RKO (cell line): ENCODE measurements around the gene HNRNPDL.
"Not testable (repeated sequence)": the region's sequence is repeated elsewhere in the genome, so short reads cannot be mapped to it uniquely, and the experiment has no call there.

Source experiments
- DNase-seq: peaks from one replicate; pipeline ENCODE4 v3.0.0-alpha.2; 2016; ENCODE audit warnings: low spot score

The HNRNPDL gene

DNA sequence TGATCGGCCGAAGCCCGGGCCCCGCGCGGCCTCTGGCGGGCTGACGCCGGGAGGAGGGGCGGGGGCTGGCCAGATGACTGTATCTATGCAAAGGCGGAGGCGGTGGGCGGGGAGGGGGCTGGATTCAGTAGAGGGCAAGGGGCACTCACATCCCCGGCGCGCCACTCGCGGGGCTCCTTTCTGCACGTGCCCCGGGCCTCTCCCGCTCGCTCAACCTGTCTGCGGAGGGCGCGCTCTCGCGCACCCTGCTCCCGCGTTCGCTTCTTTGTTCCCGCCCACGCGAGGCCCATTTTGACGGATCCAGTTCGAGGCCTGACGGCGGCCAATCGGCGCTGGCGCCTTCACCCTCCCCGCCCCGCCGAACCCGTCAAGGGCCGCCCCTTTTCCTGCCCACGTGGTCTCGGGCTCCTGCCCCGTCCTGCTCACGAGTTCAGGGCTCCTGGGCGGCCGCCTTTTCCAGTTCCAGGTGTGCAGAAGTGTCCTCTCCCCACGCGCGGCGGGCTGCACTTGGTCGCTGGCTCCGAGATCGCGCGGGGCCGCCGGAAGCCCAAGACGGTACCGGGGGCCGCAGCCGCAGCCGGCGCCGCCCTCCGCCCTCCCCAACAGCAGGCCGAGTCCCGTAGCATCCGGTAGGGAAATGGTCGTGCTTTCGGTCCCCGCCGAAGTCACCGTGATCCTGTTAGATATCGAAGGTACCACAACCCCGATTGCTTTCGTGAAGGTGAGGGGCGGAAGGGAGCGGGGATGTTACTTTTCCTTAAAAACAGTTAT lies at the start of gene HNRNPDL, which contains the start of gene ENOPH1:
HNRNPDL (minus strand) TSS at position 270 of the 771 bp plus-strand sequence. CDS start 772 bp downstream, outside the sequence.
ENOPH1 (plus strand) TSS at position 398 of the 771 bp plus-strand sequence; CDS start at position 638, 240 bp downstream.
- DNase-seq = peak; percentile 97

GRCh38 chr4:82479562-82479961 lies 49.3 kb upstream of the HNRNPDL start:
- DNase-seq = no peak

- DNase-seq = not testable (repeated sequence)
Observed at GRCh38 chr4:82477469-82477868, 47.2 kb upstream of the HNRNPDL start.

DNA sequence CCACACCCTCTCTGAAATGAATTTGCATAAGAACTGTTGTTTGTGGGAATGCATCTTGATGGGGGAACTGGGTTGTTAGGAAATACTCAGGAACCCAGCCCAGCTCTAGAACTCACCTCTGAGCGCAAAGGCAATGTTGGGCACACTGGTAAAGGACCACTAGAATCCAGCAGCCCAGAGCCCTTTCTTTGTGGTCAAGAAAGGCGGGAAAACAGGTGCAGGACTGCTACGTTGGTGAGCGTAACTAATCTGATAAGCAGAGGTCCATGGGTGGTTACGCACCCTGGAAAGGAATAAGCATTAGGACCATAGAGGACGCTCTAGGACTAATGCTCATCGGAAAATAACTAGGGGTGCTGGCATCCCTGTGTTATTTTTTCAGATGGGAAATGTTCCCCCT lies 45.7 kb upstream of the HNRNPDL start:
- DNase-seq = not testable (repeated sequence)

GRCh38 chr4:82473621-82474164 lies 43.4 kb upstream of the HNRNPDL start:
- no peak for DNase-seq

GRCh38 chr4:82473080-82473479 lies 42.8 kb upstream of the HNRNPDL start:
- DNase-seq = not testable (repeated sequence)

DNA sequence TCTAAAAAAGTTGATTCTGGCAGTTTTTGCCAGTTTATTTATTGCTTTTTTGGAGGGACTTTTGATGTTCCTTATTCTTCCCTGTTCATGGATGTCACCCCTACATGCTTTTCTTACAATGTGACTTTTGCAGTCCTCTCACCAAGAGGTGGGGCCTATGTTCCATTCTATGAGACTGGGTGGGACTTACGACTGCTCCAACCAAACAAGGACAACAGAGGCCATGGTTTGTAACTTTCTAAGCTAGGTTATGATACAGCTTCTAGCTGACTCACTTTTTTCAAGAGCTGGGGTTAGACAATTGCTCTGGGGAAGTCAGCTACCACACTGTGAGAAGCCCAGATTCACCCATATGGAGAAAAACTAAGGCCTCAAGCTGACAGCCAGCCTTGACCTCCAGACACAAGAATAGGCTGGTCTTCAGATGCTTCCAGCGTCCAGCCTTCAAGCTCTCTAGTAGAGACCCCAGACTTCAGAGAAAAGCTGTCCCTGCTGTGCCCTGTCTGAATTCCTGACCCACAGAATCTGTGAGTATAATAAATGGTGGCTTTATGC lies 39.6 kb upstream of the HNRNPDL start:
- peak; percentile 41 for DNase-seq

DNA sequence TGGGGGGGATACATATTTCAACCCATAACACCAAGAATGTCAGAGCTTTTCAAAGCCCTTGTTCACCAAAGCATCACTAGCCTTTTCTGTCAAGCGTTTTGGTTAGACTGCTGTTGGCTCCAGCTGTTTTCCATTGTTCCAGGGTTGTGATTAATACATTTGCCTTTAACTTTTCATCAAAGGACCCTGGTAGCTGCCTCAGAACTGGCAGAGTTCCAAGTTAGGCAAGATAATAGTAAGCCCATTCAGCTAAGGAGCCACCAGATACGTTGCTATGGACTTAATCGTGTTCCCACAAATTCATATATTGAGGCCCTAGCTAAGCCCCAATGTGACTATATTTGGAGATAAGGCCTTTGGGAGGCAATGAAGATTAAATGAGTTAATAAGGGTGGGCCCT lies 37.2 kb upstream of the HNRNPDL start:
- no peak for DNase-seq

DNA sequence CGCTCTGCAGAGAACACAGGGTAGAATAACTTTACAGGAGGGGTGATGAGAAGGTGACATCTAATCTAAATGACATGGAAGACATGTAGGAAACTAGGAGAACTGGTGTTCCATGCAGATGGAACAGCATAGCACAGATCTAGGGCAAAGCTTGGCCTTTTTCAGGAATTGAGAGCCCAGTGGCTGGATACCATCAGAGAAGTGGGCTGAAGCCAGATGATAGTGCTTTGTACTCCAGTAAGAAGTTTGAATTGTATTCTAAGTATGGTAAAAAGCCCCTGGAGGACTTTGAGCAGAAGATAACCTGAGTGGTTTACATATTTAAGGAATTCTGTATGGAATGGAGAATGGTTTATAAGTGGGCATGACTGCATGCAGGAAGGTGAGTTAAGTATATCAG lies 33.0 kb upstream of the HNRNPDL start:
- no peak for DNase-seq

DNA sequence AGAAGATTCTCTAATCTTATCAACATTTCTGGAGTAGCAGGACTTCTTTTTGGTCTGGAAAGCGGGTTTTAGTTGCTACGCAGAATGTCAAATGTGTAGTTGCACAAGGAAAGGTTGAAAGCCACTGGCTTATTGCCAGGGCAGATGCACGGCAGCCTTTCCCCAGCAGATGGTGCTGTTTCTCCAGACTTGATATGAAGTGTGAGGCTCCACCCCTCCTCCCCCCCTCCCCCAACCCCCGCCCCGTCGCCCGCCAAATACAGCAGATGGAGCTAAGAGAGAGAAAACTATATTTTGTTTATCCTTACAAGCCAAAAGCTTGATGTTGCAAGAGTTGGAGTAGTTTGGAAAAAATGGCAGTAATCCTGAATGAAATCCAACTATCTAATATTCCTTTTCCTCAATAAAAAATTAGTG lies 32.2 kb upstream of the HNRNPDL start:
- peak; percentile 80 for DNase-seq

GRCh38 chr4:82461710-82462109 lies 31.4 kb upstream of the HNRNPDL start:
- DNase-seq = no peak

DNA sequence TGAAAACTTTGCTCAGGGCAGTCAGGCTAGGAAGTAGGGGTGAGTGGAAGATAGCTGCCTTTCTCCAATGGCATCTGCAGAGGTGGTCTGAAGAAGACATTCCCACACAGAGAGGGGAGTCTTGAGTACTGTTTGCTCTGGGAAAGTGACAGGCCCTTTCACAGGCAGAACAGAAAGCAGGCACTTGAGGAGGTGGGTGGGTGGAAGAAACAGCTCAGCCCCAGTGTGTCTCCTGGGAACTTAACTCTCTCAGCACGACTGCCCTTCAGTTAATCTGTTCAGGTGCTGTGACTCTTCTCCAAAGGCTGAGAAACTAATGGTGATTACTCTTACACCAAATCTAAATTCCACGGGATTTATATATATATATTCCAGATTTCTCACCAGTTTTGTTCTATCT lies 28.5 kb upstream of the HNRNPDL start:
- DNase-seq = no peak

GRCh38 chr4:82457266-82457665 lies 27.0 kb upstream of the HNRNPDL start:
- DNase-seq = no peak

DNA sequence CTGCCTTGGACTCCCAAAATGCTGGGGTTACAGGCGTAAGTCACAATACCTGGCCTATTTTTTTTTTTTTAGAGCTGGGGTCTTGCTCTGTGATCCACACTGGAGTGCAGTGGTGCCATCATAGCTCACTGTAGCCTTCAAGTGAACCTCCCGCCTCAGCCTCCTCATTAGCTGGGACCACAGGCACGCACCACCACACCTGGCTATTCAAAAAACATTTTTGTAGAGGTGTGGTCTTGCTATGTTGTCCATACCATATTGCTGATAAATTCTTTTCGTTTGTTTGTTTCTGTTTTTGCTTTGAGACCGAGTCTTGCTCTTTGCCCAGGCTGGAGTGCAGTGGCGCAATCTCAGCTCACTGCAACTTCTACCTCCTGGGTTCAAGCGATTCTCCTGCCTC lies 21.8 kb upstream of the HNRNPDL start:
- DNase-seq = no peak

DNA sequence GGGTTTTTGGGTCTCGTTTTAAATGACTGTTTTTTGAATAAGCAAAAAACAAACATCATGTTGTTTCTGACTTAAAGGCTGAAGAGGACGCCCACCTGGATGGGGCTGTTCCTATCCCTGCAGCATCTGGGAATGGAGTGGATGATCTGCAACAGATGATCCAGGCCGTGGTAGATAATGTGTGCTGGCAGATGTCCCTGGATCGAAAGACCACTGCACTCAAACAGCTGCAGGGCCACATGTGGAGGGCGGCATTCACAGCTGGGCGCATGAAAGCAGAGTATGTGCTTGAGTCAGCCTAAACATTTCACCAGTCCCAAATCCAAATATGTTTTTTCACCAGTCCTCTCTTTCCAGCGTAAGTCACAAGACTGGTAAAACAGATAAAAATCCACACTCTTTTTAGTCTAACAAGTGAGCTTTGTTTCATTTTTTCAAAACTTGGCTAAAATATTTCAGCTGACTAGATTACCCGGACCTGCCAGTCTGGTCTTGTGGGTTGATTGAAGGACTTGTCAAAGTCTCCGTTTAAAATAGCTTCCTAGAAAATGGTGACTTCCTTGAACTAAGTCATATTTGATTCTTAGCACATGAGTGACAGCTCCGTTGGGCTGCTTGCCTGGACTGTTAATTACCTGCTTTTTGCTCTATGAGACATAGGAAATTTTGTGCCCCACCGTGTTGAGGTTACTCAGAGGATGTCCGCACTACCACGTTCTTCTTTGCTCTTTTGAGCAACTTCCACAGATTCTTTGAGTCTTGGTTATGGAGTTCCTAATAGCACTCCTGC lies 20.9 kb upstream of the HNRNPDL start:
- DNase-seq = no peak

- DNase-seq = no peak
Observed at GRCh38 chr4:82447886-82448285, 17.6 kb upstream of the HNRNPDL start.

DNA sequence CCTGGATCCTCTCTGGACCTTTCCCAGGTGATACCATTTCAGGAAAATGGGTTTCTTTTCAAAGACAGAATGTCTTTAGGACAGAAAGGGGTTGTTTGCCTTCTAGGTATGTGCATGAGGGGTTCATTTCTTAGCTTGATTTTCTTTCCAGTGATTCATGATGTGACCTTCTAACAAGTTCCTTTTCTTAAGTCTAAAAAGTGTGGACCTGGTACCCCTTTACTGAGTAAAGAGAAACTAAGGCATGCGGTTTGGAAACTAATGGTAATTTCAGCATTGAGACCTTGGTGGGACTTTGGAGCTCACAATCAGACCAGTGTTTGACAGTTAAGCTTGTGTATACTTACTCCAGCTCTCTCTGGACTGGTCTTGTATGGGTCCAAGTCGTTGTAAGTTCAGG lies 8.8 kb upstream of the HNRNPDL start:
- DNase-seq = no peak

DNA sequence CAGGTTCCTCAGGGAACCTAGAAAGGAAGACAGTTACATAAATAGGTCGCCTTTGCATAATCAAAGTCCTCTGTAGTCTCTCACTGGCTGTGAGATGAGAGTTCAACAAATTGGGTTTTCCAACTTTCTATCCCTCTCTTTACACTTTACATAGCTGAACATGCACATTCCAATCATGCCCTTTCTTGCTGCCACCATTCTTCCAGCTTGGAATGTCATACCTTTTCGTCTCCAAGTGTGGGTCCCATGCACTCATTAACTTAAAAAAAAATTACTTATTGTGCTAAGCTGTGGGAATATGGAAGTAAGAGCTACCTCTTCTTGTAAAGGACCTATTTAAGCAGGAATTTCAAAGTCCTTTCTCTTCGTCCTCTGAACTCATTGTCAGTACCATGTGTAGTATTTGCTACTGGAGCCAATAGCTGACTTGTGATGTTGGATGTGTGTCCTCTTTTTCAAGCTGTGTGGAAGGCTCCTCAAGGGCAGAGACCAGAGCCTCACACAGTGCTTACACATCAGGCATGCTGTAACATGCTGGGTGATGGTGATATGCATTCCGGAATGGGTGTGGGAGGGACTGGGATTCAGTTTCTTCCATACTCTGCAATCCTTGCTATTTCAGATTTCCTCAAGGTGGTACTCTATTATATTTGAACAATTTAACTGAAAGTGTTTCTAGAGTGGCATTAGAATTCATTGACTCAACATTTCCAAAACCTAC lies 7.2 kb upstream of the HNRNPDL start:
- DNase-seq = no peak

DNA sequence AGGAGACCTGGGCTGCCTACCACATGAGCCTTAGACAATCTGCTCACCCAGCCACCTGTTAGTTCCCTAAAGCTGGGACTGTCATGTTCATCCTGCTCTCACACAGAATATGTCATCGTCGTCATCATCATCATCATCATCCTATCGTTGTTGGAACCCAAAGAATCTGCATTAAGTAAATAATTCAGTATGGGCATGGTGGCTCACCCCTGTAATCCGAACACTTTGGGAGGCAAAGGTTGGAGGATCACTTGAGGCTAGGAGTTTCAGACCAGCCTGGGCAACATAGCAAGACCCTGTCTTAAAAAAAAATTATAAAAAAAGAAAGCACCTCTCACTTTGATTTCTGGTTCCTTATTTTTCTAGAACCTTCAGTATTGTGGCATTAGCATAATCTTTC lies 6.5 kb upstream of the HNRNPDL start:
- DNase-seq = no peak

- DNase-seq = no peak
Observed at GRCh38 chr4:82436130-82436529, 5.9 kb upstream of the HNRNPDL start.

GRCh38 chr4:82434949-82435348 lies 4.7 kb upstream of the HNRNPDL start:
- no peak for DNase-seq

- DNase-seq = no peak
Observed at GRCh38 chr4:82433791-82434190, 3.5 kb upstream of the HNRNPDL start.
